Lower leg skin (tissue), 4 donors: ENCODE measurements around the gene POLR1B. TPM values are rescaled to one million over a fixed set of nuclear protein-coding genes. Genes with fewer than 3 reads are reported as not detected.
"Not testable (repeated sequence)": the region's sequence is repeated elsewhere in the genome, so short reads cannot be mapped to it uniquely, and the experiment has no call there.

Experiments used
- DNase-seq, 2 donors: peaks; one replicate each; pipeline ENCODE4 v3.0.0-alpha.2; 2019; ENCODE audit warnings: low spot score in 2 of 2
- H3K4me3 ChIP-seq: fragments of 200-600 bp; sonication (generic); 2 replicates; pipeline ENCODE4 v1.5.1; 2017; ENCODE audit warnings: mild to moderate bottlenecking, low read depth; ENCODE audit not compliant: poor library complexity, severe bottlenecking
- CTCF ChIP-seq, 3 donors: fragments of 450-650 bp; IDR thresholded peaks; one replicate each; pipeline ENCODE4 v1.5.1; 2016; ENCODE audit warnings: antibody characterized with exemption in 3 of 3, mild to moderate bottlenecking in 3 of 3, moderate library complexity in 2 of 3
- POLR2A ChIP-seq, 2 donors: fragments of 450-650 bp; IDR thresholded peaks; one replicate each; pipeline ENCODE4 v1.6.1; 2016 to 2017; ENCODE audit warnings: antibody characterized with exemption in 2 of 2, mild to moderate bottlenecking in 1 of 2, moderate library complexity in 1 of 2
- WGBS, 2 donors: methylation state at CpG; one replicate each; pipeline ENCODE4 v1.1.5; 2018; 5-methylcytosine and 5-hydroxymethylcytosine counted together
- intact Hi-C: fragments of 100-400 bp; cut with DNase I; formaldehyde crosslinking; loops from one replicate; pipeline ENCODE4 v1.15.0; 2023; ENCODE audit warnings: low total_unique reads
- total RNA-seq, 4 donors: library from RNA; depleted of rRNA; stranded (reverse); fragments of >200 nt; gene quantifications; one replicate each; pipeline ENCODE4 v1.1.0, GENCODE V29; 2016

The POLR1B gene
- total RNA-seq, 4 donors from 2014 or later, result 12.4 to 17.0 (median 16.1) TPM

- peak in 1 of 2 donors; percentile 92 for DNase-seq
- 21 to 25% methylated on average over 28 to 34 of the region's 34 CpGs for WGBS, 2 donors
- H3K4me3 ChIP-seq, result peak overlapping the region; percentile 68
- intact Hi-C loops, result no loop called here
- no peak for TF ChIP-seq CTCF (IDR thresholded peaks at IDR 0.05)
Measured at GRCh38 chr2:112541315-112542122, 746 bp upstream of the POLR1B start.

- intact Hi-C loops, result no loop called here
- WGBS, 2 donors, result 4 to 8% methylated on average over 18 of the region's 18 CpGs
- no peak for DNase-seq
- TF ChIP-seq CTCF (IDR thresholded peaks at IDR 0.05), result no peak
- no peak for TF ChIP-seq POLR2A (IDR thresholded peaks at IDR 0.05)
- peak overlapping the region; percentile 68 for H3K4me3 ChIP-seq
Measured at GRCh38 chr2:112542984-112543661, 858 bp downstream of the POLR1B start.

- no peak overlapping the region for H3K4me3 ChIP-seq
- no peak for DNase-seq
- intact Hi-C loops, result no loop called here
- TF ChIP-seq POLR2A (IDR thresholded peaks at IDR 0.05) (no peak), CTCF (IDR thresholded peaks at IDR 0.05) (no peak)
- WGBS, 2 donors, result 87 to 90% methylated on average over 4 of the region's 4 CpGs
Measured at GRCh38 chr2:112547333-112547732, 5.1 kb downstream of the POLR1B start.

GRCh38 chr2:112548980-112549379 is 6.7 kb downstream of the POLR1B start:
- TF ChIP-seq CTCF (IDR thresholded peaks at IDR 0.05) (no peak), POLR2A (IDR thresholded peaks at IDR 0.05) (no peak)
- no peak for DNase-seq
- intact Hi-C loops, result no loop called here
- WGBS, 2 donors, result 98 to 99% methylated on average over 2 of the region's 2 CpGs
- H3K4me3 ChIP-seq, result no peak overlapping the region

- TF ChIP-seq POLR2A (IDR thresholded peaks at IDR 0.05) (no peak), CTCF (IDR thresholded peaks at IDR 0.05) (no peak)
- WGBS, 2 donors, result 85 to 89% methylated on average over 3 of the region's 3 CpGs
- no peak for DNase-seq
- H3K4me3 ChIP-seq, result no peak overlapping the region
- intact Hi-C loops, result no loop called here
Measured at GRCh38 chr2:112566104-112566503, 23.8 kb downstream of the POLR1B start.

- intact Hi-C loops, DNase-seq, H3K4me3 ChIP-seq: not testable (repeated sequence)
- WGBS, 2 donors, result 97% methylated on average over 5 of the region's 5 CpGs
Measured at GRCh38 chr2:112566508-112566907, 24.2 kb downstream of the POLR1B start.
